NCI-H1694 (cell line): ENCODE results near the gene ATP2C2.
"Not testable (repeated sequence)": the region's sequence is repeated elsewhere in the genome, so short reads cannot be mapped to it uniquely, and the experiment has no call there.

Experiments used
- DNase-seq: peaks from one replicate; lab custom pipeline; 2025; lab: John Stamatoyannopoulos, UW

Gene ATP2C2

GRCh38 chr16:84339766-84340165 lies 28.6 kb upstream of the ATP2C2 start:
- no peak for DNase-seq

DNA sequence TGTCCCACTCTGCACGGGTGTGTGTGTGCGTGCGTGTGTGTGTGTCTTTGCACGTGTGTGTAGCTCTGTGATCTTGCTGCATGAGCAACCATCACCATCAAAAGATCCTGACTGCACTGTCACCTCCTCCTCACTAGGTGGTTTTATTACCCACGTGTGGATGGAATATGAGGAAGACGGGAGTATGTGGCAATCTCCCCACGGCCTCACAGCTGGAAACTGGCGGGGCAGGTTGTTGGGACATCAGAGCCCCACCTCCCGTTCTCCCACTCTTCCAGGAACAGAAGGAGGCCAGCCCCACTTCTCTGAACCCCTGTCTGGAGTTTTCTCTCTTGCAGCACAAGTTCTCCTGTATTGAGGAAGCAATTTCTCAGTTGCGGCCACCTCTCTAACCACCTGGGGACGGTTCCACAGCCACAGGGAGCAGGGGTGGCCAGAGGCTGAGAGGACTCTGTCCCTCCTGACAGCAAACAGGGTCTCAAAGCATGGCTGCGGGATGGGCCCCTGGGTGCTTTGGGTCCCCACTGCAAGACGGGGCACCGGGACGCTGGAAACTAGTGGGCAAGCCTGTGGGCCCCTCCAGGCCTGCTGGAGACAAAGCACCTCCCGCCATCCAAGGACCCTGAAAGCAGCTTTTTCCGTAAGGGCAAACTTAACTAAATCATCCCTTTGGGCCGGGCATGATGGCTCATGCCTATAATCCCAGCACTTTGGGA lies 27.9 kb upstream of the ATP2C2 start:
- peak; percentile 6 for DNase-seq

DNA sequence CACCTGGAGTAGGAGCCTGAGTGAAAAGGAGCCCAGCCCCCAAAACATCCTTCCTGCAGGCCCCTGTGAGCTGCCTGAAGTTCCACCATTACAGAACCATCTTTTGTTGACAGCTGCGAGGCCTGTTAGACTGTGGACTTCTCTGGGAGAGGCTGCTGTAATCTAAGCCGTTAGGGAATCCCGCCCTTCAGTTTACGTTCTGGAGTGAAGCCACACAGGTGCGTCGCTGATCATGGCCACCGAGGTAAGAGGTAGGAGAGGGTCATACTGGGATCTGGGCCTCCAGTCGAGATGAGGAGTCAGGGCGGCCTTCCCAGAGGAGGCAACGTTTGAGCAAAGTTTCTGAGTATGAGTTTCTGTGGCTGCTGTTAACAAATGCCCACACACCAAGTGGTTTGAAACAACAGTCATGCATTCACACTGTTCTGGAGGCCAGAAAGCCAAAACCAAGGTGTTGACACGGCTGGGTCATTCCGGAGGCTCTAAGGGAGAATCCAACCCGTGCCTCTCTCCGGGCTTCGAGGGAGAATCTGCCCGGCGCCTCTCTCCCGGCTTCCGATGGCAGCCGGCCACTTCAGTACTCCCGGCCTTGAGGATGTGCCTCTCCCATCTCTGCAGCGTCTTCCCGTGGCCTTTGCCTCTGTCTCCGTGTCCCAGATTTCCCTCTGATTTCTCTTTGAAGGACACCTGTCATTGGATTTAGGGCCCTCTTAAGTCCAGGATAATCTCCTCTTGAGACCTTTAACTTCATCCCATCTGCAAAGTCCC lies 26.6 kb upstream of the ATP2C2 start:
- DNase-seq: no peak

DNA sequence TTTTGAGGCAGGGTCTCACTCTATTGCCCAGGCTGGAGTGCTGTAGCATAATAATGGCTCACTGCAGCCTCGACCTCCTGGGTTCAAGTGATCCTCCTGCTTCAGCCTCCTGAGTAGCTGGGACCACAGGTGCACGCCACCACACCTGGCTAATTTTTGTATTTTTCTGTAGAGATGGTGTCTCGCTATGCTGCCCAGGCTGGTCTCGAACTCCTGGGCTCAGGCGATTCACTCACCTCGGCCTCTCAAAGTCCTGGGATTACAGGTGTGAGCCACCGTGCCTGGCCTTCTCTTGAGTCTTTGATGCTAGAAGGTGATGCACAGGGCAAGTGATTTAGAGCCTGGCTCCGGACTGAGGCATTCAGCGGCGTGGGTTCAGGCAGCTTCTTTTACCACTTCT lies 24.5 kb upstream of the ATP2C2 start:
- DNase-seq: not testable (repeated sequence)

GRCh38 chr16:84344781-84345180 lies 23.6 kb upstream of the ATP2C2 start:
- DNase-seq: no peak

DNA sequence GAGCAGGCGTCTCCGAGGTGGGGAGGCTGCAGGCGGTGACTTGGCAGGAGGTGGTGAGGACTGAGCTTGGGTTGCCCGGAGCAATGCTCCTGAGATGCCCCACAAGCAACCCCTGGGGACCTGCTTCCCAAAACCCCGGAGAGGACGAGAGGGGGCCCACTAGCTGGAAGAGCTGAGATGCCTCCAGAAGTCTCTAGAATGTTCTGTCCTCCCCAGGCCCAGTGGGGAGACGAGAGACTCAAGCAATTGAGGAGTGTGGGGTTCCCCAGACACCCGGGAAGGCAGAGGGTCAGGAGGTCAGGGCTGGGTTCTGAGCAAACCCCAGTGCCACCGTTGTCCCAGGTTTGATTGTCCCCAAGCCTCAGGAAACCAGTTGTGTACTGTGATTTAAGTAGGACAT lies 21.2 kb upstream of the ATP2C2 start:
- no peak for DNase-seq

DNA sequence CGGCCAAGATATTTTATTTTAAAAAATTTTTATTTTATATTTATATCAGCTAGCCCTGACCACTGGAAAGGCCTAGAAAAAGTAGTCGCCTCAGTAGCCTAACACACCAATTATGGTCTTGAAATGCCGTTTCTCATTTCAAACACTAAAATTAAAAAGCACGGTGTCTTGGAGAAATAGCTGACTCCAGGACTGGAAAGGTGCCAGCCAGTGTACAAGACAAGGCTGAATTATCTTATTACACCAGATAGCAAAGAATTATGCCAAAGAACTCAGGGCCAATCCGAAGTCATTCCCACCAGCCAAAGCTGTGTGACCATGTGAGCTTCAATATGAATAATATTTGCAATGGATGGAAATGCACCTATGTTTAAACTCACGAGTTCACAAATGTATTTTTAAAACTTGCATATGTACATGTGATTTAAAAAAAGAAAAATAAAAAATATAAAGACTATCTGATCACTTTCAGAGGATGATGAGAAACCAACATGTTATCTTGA lies 19.9 kb upstream of the ATP2C2 start:
- no peak for DNase-seq

GRCh38 chr16:84349862-84350684 lies 18.3 kb upstream of the ATP2C2 start:
- no peak for DNase-seq

- DNase-seq: no peak
Measured at GRCh38 chr16:84350685-84351400, 17.5 kb upstream of the ATP2C2 start.

- DNase-seq: no peak
Measured at GRCh38 chr16:84351630-84352029, 16.7 kb upstream of the ATP2C2 start.

- no peak for DNase-seq
Measured at GRCh38 chr16:84354306-84354705, 14.0 kb upstream of the ATP2C2 start.

DNA sequence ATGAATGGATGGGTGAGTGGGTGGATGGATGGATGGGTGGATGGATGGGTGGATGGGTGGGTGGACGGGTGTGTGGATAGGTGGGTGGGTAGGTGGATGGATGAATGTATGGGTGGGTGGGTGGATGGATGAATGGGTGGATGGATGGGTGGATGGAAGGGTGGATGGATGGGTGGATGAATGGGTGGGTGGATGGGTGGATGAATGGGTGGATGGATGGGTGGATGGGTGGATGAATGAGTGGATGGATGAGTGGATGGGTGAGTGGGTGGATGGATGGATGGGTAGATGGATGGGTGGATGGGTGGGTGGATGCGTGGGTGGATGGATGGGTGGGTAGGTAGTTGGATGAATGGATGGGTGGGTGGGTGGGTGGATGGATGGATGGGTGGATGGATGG lies 13.2 kb upstream of the ATP2C2 start:
- DNase-seq: no peak

DNA sequence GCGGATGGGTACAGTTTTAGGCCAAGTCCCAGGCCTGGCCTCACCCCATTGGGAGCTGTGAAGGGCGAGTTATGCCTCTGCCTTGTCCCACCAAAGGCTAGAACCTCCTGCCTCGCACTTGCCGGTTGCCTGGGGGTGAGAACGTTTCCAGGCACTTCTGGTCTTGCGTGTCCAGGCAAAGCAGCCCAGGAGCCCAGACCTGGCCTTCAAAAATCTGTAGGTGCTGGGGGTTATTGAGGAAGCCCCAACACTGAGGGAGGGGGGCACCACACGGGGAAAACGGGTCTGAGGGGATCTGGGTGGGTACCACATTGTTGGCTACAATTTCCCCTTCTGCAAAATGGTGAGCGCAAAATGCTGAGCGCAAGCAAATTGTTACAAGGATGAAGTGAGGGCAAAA lies 12.2 kb upstream of the ATP2C2 start:
- no peak for DNase-seq

- no peak for DNase-seq
Measured at GRCh38 chr16:84356591-84357116, 11.7 kb upstream of the ATP2C2 start.

DNA sequence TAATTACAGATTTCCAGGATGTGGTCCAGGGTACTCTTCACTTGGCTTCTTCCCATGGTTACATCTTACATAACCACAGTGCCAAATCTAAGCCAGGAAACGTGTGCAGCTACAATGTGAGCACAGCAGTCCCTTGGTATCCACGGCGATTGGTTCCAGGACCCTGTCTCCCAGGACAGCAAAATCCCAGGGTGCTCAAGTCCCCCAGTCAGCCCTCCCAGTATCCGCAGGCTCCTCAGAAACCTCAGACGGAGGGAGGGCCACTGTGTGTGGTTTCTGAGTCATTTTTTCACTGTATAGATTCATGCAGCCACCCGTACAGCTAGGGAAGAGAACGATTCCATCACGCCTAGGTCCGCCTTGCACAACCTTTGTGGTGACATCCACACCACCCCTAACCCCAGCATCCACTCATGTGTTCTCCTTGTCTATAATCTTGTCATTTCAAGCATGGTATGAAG lies 11.1 kb upstream of the ATP2C2 start:
- no peak for DNase-seq

DNA sequence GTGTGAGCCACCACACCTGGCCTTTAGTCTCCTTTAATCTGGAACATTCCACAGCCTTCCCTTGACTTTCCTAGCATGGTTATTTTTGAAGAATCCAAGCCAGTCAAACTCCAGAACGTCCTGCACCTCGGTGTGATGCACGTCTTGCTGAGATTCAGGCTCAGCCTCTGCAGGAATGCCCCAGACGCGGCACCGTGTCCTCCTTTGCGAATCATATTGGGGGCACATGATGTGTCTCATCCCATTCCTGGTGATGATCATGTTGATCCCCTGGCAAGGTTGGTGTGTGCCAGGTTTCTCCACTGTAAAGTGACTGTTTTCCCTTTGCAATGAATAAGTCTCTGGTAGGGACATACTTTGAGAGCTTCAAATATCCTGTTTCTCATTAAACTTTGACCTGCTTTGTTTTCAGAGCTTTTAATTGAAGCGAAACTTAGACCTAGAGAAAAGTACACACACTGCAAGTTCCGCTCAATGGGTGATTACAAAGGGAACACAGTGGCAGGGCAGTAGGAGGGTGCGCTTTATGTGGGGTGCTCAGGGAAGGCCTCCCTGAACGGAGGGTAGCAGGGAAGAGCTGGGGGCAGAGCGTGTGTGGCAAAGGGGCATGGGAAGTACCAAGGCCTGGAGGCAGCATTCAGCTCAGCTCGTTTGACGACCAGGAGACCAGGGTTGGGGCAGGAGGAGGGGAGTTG lies 9.6 kb upstream of the ATP2C2 start:
- no peak for DNase-seq

DNA sequence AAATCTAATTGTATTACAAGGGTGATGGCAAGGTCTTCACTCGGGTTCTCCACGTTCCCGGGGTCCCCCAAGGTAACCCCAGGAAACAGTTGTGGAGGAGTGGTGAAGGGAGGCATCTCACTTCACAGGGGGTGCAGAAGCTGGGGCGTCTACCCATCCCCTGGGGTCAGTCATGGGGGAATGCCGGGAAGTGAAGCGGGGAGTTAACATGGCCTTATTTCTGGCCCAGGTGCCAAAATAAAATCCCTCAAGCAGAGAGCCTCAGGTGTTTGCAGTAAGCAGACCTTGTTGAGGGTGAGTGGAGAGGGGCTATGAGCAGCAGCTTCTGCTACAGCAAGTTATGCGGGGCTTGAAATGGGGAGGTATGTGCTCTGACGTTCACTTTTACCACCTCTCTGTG lies 9.0 kb upstream of the ATP2C2 start:
- DNase-seq: no peak

- DNase-seq: no peak
Measured at GRCh38 chr16:84360170-84360569, 8.2 kb upstream of the ATP2C2 start.

DNA sequence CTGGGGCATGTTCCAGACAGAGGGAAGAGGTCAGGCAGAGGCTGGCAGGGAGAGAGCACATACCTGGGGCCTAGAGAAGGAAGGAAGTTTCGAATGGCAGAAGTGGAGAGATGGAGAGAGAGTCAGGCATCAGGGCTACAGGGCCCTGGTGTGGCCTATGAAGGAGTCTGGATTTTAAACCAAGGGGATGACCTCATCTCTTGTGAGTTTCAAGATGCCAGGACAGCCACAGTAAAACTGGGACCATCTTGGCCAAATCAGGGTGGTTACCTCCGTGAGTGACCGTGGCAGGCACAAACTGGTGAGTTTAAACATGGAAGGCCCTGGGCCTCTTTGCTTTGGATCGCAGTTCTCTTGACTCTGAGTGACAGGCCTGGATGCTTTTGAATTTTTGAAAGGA lies 7.6 kb upstream of the ATP2C2 start:
- no peak for DNase-seq

- DNase-seq: no peak
Measured at GRCh38 chr16:84361546-84361945, 6.8 kb upstream of the ATP2C2 start.

GRCh38 chr16:84362471-84362941 lies 5.8 kb upstream of the ATP2C2 start:
- DNase-seq: no peak
